Ishikawa (cell line): ENCODE measurements around the gene ANKRD12.

Experiments
- EP300 ChIP-seq: IDR thresholded peaks from 2 replicates; pipeline ENCODE4 v1.6.1; 2012; ENCODE audit warnings: borderline replicate concordance
- MAX ChIP-seq: IDR thresholded peaks from 2 replicates; pipeline ENCODE4 v1.6.1; 2012
- TAF1 ChIP-seq: IDR thresholded peaks from 2 replicates; pipeline ENCODE4 v1.6.1; 2012; ENCODE audit warnings: low read depth, mild to moderate bottlenecking
- TCF12 ChIP-seq: IDR thresholded peaks from 2 replicates; pipeline ENCODE4 v1.6.1; 2012; ENCODE audit warnings: low read depth

GRCh38 chr18:9263264-9263663 is 126.7 kb downstream of the ANKRD12 start:
- TF ChIP-seq MAX: no peak
- no peak for TF ChIP-seq TAF1
- no peak for TF ChIP-seq TCF12
- TF ChIP-seq EP300: no peak
